Stimulated activated naive CD4-positive, alpha-beta T cell treated with Interleukin-2 at 50 U/mL for 16 hours (primary cell): ENCODE measurements around the gene LAMC1.

ENCODE experiments used
- DNase-seq: peaks from one replicate; lab custom pipeline; 2025; lab: John Stamatoyannopoulos, UW

Gene LAMC1

DNA sequence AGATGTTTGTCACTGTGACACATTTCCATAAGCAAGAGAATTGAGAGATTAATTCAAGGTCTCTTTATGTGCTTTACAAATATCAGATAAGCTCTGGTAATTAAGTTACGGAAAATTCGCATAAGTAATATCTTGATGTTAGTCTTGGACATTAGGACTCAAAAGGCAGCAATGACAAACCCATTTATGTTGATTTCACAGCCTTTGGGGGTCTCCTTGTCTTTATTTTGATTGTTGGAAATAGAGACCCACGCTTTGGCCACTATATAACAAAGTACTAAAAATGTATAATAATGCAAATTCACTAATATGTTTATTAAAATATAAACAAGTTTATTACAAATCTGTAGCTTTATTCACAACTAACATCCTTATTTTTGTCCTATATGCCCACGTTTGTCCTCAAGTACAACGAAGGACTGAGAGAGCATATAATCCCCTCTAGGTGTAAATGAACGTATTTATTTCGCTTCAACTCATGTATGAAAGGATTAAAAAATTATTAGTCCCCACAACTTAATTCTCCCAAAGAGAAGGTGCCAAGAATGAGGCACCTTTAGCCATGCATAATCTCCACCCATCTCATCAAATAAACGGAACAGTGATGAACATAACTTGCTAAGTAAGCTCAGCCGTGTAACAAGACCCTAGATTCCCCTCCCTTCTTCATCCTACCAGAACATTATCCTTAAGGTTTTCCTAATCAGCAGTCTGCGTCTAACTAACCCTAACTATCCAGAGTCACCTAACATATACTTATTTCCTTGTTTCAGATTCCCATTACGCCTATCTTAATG is 1.6 kb upstream of the LAMC1 start:
- no peak for DNase-seq

DNA sequence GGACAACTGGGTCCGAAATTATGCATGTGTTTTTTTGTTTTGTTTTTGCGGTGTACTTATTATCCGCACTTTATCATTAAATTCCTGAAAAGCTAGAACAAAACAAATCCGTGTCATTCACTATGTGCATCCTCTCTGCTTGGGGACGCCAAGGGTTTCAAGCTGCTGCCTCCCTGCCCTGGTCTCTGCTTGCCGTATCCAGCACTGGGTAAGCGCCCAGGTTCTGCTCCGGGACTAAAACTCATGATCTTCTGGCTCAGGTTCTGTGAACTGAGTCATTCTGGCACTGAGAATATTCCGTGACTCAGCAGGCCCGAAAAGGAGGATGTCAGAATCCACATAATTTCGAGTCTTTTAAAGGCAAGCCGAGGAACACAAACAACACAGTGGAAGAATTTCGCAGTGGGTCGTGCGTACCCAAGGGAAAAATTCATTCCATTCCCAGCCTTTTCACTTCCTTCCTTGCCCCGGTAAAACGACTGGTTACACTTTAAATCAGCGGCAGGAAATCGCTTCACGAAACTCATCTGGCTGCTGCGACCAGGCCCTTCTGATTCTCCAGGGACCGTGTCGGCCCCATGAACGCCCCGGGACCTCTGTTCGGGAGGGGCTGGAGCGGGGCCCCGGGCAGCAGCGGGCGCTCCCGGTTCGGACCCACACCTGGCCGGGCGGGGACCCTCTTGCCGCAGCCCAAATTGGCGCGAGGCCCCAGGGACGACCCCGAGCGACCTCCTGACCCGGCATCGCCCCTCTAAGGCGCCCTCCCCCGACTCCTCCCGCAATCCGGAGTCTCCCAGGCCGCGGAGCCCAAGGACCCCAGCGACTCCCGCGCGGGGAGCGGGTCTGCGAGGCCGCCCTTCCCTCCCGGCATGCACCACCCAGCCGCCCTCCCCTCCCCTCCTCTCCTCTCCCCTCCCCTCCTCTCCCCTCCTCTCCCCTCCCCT is 746 bp upstream of the LAMC1 start:
- no peak for DNase-seq

DNA sequence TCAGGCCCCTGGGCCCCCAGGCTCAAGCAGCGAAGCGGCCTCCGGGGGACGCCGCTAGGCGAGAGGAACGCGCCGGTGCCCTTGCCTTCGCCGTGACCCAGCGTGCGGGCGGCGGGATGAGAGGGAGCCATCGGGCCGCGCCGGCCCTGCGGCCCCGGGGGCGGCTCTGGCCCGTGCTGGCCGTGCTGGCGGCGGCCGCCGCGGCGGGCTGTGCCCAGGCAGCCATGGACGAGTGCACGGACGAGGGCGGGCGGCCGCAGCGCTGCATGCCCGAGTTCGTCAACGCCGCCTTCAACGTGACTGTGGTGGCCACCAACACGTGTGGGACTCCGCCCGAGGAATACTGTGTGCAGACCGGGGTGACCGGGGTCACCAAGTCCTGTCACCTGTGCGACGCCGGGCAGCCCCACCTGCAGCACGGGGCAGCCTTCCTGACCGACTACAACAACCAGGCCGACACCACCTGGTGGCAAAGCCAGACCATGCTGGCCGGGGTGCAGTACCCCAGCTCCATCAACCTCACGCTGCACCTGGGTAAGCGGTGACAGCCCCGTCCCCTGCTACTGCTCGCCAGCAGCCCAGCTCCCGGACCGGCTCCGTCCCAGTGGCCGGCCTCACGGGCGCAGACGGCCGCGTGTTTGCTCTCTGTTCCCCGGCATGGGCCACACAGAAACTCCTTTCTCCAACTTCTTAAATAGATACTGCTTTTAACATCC is 539 bp downstream of the LAMC1 start:
- no peak for DNase-seq

DNA sequence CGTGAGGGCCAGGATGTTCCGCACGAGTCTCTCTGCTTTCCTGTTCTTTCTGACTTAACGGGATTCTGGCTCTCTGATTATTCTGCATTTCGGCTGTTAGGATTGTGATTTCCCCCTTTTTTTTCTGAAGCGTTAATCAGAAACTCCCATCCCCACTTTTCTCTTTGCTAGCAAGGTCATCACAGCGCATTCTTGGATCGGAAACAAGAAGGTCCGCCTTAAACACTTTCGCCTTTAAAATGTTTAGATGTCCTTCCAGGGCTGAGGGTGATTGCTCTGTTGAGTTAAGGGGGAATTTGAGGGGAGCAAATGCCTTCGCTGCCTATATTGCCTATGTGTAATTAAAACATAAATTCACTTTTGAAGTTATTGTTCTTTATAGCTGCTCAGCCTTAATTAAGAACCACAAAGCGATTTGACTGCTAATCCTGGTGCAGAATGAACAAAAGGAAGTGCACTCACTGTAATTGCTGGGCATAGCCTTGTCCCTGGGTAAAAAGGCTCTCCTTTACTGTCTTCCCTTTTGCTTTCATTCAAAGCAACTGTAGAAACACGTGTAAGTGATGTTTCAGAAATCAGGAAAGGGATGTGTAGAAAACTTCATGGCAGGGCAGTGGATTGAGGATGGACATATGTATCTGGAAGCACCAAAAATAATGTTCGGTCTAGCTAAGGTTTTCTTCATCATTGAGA is 1.2 kb downstream of the LAMC1 start:
- DNase-seq: no peak

DNA sequence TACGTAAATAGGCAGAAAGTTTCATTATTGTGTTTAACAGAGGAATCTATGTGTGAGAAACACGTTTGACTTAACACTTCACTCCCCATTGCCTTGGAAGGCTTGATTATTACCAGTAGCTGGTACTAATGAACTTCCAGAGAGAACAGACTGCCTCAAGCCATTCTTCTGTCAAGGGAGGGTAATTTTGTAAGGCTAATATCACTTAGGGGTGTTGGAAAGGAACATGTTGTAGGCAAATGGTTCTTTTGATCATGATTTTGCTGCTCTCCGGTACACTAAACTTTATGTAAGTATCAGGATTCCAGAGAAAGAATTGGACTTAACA is 1.8 kb downstream of the LAMC1 start:
- DNase-seq: no peak

DNA sequence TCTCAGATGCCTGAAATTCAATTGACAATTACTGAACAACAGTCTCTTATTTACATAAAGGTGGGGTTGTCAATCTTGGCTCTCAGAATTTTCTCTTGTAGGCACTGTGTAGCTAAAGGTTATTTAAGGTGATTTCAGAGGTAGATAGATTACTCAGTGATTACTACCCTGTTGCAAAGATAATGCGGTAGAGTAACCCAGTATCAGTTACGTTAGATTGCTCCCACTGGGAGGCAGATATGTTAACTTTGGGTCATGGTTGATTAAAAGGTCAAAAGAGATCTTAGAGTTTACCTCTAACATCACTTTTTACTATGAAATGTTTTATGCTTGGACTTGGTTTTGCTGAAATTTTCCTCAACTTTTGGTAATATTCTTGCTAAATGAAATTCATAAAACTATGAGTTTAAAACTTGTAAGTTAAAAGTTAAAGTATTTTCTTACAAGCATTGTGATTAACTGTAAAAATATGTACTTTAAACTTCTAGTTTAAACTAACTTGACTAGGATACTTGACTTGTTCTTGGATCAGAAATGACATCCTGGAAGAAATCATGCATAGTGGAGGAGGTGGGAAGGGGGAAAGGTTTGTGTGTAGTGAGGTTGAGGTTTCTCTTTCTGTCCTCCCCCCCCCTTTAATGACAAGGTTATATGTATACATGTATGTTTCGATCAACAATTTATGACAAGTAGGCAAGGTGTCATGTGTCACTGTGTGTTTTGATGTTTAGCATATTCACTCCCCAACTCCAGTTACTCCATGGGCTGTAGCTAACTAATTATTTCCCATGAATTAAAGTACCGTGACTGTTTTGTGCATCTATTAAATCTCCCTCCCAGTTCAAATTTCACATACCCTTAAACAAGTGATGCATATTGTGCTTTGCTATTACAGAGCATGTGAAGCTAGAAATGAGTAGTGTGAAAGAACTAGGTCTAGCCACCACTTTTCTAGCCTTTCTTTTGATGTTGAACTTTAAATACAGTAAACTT is 2.9 kb downstream of the LAMC1 start:
- no peak for DNase-seq

DNA sequence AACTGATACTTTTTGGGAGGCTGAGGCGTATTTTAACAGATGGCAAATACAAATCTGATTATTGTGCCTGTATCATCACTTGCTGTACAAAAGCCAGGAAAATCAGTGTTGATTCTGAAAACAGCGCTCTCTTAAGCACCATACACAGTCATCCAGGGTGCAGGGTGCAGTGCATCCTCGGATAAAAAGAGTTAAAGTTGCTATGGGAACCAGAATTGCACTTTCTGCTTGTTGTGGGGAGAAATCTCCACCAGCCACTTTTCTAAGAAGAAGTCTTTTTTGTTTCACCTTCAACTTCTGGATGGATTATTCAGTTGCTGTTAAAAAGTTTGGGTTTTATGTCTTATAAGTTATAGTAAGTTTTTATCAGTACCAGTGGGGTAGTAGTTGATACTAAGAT is 3.8 kb downstream of the LAMC1 start:
- no peak for DNase-seq

DNA sequence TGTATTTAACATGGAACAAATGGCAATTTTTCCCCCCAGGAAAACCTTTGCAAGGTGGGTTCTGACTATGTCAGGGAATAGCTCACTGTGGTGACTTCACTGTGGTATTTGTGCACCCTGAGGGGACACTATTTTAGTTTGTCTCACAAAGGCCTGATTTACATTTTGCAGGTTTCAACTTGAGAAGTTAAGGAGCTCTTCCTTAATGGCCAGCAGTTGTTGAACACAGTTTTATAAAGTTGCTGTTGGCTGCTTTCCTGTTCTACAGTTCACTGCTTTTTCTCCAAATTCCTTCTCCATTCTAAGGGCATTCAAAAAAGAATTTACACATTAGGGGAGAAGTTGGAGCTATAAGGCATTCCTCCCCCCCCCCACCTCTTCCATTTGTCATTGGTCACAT is 4.6 kb downstream of the LAMC1 start:
- no peak for DNase-seq

DNA sequence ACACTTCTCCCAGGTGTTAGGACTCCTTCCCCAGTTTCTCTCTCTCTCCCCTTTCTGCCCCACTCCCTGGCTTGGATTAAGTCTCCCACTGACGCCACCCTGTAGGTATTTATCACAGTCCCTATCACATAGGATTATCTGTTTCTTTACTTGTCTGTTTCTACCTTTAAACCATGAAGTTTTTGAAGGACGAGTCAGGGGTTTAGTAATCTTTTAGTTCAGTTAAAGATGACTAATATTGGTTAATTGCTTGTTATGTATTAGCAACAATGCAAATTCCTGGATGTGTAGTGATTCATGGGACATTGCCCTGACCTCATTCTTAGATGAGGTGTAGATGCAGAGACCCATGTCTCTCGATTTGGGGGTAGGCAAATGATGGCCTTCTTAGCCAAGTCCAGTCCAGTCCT is 6.4 kb downstream of the LAMC1 start:
- no peak for DNase-seq

DNA sequence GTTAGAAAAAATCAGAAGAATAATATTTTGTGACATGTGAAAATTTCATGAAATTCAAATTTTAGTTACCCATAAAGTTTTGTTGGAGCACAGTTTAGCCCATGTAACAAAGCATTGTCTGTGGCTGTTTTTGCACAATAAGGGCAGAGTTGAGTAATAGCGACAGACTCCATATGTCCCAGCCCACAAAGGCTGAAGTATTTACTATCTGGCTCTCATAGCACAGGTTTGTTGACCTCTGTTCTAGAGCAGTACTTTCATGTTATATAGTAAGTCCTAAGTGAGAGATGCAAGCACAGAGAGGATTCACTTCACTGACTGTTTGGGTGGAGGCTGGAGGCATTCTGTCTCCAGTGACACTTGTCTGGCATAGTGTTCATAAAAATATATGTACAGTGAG is 6.8 kb downstream of the LAMC1 start:
- DNase-seq: no peak

DNA sequence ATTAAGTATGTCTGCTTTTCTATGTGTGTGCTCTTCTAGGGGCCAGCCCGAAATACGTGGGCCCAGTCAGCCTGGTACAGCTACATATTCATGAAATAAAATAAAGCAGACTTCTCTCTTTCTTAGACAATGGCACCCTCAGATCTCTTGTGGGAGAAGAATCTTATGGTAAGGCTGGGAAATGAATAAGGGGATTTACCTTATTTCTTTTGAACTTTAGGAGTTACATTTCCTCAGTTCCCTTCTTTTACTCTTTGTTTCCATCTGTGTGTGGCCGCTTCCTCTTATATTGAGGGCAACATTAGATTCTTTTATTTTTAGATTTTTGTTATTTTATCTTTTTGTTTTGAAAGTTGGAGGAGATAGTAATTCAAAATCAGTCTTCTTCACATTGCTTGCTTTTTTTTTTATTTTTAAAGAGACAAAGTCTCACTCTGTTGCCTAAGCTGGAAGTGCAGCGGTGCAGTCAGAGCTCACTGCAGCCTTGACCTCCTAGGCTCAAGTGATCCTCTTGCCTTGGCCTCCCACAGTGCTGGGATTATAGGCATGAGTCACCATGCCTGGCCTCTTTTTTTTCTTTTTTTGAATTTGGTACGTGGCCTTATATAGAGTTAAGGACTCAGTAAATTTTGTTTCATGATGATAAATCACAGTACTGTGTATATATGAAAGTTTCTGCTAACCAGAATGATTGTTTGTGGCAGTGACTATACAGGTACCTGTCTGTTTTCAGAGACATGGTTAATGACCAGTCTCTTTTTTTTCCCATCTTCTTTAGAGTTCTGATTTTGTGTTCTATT is 9.1 kb downstream of the LAMC1 start:
- no peak for DNase-seq

DNA sequence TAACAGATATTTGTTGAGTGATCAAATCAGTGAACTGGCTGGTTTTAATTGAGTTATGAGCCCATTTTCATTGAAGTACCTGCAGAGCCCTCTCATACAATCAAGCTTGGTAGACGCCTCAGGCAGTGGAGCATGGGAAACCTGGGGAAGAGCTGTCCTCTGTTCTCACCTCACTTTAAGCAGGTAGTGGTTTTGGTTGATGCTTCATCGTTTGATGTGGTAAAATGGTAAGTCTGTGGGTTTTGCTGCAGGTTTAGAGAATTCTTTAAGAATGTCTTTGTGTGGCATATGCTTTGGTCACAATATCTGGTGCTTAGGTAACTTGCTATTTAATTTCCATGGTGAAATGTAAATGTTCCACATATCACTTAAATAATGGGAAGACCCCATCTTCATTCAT is 10.0 kb downstream of the LAMC1 start:
- no peak for DNase-seq

DNA sequence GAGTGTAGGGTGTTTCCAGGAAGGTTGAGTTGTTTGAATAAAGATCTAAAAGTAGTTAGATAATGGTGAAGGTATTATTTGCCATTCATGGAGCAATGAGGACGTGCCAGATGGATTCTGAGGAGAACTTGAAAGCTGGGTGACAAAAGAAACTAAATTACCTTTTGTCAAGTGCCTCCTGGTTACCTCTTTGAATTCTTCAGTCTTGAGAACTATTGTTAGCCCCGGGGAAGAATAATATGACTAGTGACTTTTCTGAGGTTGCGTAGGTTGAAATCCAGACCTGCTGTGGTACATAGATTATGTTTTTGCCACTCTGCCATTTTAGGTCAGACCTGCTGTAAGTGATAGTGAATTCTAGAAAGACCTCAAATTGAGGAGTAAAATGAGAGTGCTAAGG is 11.5 kb downstream of the LAMC1 start:
- no peak for DNase-seq

DNA sequence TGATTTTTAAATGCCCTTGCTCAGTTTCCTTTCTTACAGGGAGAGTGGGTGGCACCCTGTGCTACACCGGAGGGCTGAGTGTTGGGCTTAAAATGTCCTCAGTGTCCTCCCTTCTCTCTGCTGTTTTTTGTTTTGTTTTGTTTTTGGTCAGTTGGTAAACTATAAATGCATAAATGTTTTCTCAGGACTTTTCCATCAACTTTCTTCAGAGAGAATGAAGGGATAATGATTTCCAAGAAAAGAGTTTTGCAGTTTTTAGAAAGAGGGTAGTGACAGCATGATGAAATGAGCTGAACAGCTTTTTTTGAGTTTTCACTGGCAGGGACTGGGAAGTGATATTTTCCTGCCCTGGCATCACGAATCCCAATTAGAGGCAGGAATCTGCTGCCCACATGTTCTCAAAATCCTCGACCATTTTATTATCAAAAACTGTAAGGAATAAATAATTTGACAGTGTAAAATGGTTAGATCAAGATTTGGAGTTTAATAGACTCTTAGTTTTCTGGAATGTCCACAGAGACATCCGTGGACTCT is 15.2 kb downstream of the LAMC1 start:
- no peak for DNase-seq

DNA sequence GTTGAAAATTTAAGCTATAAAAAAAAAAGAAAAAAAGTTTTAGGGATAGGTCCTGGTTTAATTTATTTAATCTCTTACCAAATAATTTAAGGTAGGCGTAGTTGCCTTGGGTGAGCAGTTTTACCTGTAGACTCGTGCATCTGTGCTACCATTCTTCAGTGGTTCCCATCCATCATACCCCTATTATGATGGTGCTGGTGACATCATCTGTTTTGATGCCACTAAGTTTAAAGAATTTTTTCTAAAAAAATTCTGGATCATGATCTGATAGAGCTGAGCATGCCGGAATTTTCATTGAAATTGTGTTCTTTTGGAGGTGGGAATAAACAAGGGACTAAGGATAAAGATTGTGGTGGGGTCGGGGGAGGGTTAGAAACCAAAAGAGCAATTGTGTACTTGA is 15.7 kb downstream of the LAMC1 start:
- no peak for DNase-seq

DNA sequence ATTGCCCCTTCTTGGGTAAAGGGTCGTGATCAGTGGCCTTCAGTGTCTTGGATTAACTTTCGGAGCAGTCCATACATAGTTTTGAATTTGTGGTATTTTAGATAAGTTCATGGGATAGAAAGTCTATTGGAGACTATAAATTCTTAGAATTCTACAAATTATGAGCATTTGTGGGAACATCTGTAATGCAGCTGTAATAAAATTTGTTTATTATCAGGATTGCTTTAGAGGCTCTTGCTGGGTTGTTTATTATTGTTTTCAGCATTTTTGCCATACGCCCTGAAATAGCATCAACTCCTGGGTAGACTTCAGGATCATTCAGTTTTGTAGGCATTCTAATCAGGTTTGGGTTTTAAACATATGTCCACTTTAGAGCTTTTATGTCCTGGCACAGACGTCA is 16.1 kb downstream of the LAMC1 start:
- no peak for DNase-seq

DNA sequence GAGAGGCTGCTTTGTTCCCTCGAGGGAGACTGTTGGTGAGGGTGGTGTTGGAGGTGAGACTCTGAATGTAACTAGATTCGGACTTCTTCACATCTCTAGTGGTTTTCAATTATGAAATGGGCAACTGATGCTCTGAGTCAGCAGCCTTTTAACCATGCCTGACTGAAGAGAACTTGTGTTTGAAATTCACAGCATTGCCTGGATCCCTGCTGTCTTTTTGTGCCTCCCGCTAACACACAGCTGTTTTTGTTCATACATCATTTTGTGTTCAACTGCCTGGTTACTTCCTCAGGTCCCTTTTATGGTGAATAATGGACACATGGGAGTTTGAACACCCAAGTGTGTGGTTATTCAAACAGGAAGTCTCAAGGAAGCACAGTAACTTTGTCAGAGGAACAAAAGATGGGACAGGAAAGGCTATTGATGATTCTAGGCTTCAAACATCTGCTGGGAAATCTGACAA is 16.8 kb downstream of the LAMC1 start:
- no peak for DNase-seq

DNA sequence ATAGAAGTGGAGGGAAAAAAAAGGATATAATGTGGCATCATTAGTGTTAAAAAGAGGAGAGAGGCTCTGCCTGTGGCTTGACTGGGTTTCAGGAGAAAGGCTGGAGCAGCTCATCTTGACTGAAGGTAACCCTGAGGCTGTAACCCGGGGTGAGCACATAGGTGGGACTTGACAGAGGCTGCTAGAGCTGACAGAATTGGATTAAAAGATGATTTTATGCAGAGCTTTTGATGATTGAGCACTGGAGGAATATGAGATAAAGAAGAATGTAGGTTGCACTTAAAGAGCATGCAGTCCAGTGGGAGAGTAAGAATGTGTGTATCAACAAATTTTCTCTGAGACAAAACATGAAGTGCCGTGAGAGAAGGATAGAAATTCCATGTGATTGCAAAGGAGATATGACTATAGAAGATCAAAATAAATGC is 17.3 kb downstream of the LAMC1 start:
- no peak for DNase-seq

DNA sequence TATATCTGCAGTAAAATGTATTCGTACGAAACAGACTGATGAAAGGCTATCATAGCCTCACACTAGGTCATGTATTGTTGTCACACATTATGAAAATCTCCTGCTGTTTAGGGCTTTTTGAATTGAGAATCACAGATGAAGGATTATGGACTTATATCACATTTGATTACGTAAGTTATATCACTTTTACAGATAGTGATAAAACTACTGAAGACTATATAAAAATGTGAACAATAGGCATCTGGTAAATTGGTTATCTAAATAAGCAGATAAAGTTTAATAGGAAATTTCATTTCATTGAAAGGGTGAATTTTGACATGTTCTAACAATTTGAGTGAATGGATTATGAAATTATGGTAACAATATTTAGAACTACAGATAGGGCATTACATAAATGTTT is 20.0 kb downstream of the LAMC1 start:
- DNase-seq: no peak
